SK-N-SH treated with all-trans-retinoic acid at 6 μM for 48 hours (cell line): ENCODE data around the gene TRAF7.

ENCODE experiments used
- ATAC-seq: fragments of 200-7000 bp; cut with Tn5 transposase; 3 replicates; pipeline ENCODE4 v1.9.1; 2020; ENCODE audit warnings: mild to moderate bottlenecking, moderate library complexity
- ARNTL ChIP-seq: fragments of 450-650 bp; formaldehyde crosslinking; IDR thresholded peaks from 2 replicates; pipeline ENCODE4 v1.5.0; 2020; ENCODE audit warnings: low read depth, mild to moderate bottlenecking, moderate library complexity, borderline replicate concordance
- BACH2 ChIP-seq: fragments of 250-450 bp; sonication (Bioruptor Pico); IDR thresholded peaks from 2 replicates; pipeline ENCODE4 v1.9.0; 2021; ENCODE audit warnings: mild to moderate bottlenecking, borderline replicate concordance
- CREB5 ChIP-seq: fragments of 250-450 bp; sonication (Bioruptor Pico); IDR thresholded peaks from 2 replicates; pipeline ENCODE4 v1.5.1; 2020; ENCODE audit warnings: low read depth, mild to moderate bottlenecking, moderate library complexity
- CSDC2 ChIP-seq: fragments of 250-450 bp; sonication (Bioruptor Pico); IDR thresholded peaks from 2 replicates; pipeline ENCODE4 v1.5.0; 2020; ENCODE audit warnings: mild to moderate bottlenecking, moderate library complexity
- CSRNP3 ChIP-seq: fragments of 250-450 bp; sonication (Bioruptor Pico); IDR thresholded peaks from 2 replicates; pipeline ENCODE4 v1.5.1; 2021; ENCODE audit warnings: mild to moderate bottlenecking, moderate library complexity
- ESRRG ChIP-seq: fragments of 250-450 bp; sonication (Bioruptor Pico); IDR thresholded peaks from 2 replicates; pipeline ENCODE4 v1.6.1; 2021; ENCODE audit warnings: mild to moderate bottlenecking
- OSR1 ChIP-seq: fragments of 250-450 bp; sonication (Bioruptor Pico); IDR thresholded peaks from 2 replicates; pipeline ENCODE4 v1.8.0; 2022; ENCODE audit warnings: moderate library complexity, mild to moderate bottlenecking, inconsistent platforms
- PATZ1 ChIP-seq: fragments of 250-450 bp; sonication (Bioruptor Pico); IDR thresholded peaks from 2 replicates; pipeline ENCODE4 v1.8.0; 2020; ENCODE audit warnings: mild to moderate bottlenecking, moderate library complexity, borderline replicate concordance
- POU6F1 ChIP-seq: fragments of 250-450 bp; sonication (Bioruptor Pico); IDR thresholded peaks from 2 replicates; pipeline ENCODE4 v1.8.0; 2021; ENCODE audit warnings: low read depth, mild to moderate bottlenecking, moderate library complexity, borderline replicate concordance
- PPARA ChIP-seq: fragments of 250-450 bp; sonication (Bioruptor Pico); IDR thresholded peaks from 2 replicates; pipeline ENCODE4 v1.5.0; 2020; ENCODE audit warnings: mild to moderate bottlenecking, borderline replicate concordance
- RARB ChIP-seq: fragments of 250-450 bp; sonication (Bioruptor Pico); IDR thresholded peaks from 2 replicates; pipeline ENCODE4 v1.8.0; 2021; ENCODE audit warnings: mild to moderate bottlenecking, moderate library complexity
- SNAI2 ChIP-seq: fragments of 250-450 bp; sonication (Bioruptor Pico); IDR thresholded peaks from 2 replicates; pipeline ENCODE4 v1.5.0; 2020; ENCODE audit warnings: mild to moderate bottlenecking, moderate library complexity
- TCF4 ChIP-seq: fragments of 250-450 bp; sonication (Bioruptor Pico); IDR thresholded peaks from 2 replicates; pipeline ENCODE4 v1.8.0; 2021; ENCODE audit warnings: mild to moderate bottlenecking, moderate library complexity, borderline replicate concordance
- TOX ChIP-seq: fragments of 250-450 bp; sonication (Bioruptor Pico); IDR thresholded peaks from 2 replicates; pipeline ENCODE4 v1.8.0; 2021; ENCODE audit warnings: mild to moderate bottlenecking, moderate library complexity, borderline replicate concordance
- TSHZ2 ChIP-seq: fragments of 250-450 bp; sonication (Bioruptor Pico); IDR thresholded peaks from 2 replicates; pipeline ENCODE4 v1.5.0; 2020; ENCODE audit warnings: mild to moderate bottlenecking, moderate library complexity
- ZC3H10 ChIP-seq: fragments of 250-450 bp; sonication (Bioruptor Pico); IDR thresholded peaks from 2 replicates; pipeline ENCODE4 v1.5.1; 2021; ENCODE audit warnings: mild to moderate bottlenecking, moderate library complexity
- ZFP3 ChIP-seq: fragments of 250-450 bp; sonication (Bioruptor Pico); IDR thresholded peaks from 2 replicates; pipeline ENCODE4 v1.5.0; 2020; ENCODE audit warnings: mild to moderate bottlenecking, moderate library complexity
- ZFP30 ChIP-seq: fragments of 450-650 bp; formaldehyde crosslinking; IDR thresholded peaks from 2 replicates; pipeline ENCODE4 v1.5.0; 2022; ENCODE audit warnings: mild to moderate bottlenecking, moderate library complexity
- ZNF565 ChIP-seq: fragments of 450-650 bp; formaldehyde crosslinking; conservative IDR thresholded peaks from 2 replicates; pipeline ENCODE4 v1.5.0; 2020; ENCODE audit warnings: low read depth, mild to moderate bottlenecking, moderate library complexity
- ZNF70 ChIP-seq: fragments of 450-650 bp; formaldehyde crosslinking; IDR thresholded peaks from 2 replicates; pipeline ENCODE4 v1.5.0; 2020; ENCODE audit warnings: mild to moderate bottlenecking, moderate library complexity
- ZNF8 ChIP-seq: fragments of 450-650 bp; formaldehyde crosslinking; IDR thresholded peaks from 2 replicates; pipeline ENCODE4 v1.5.0; 2020; ENCODE audit warnings: mild to moderate bottlenecking, moderate library complexity

Gene TRAF7

GRCh38 chr16:2179107-2179501 is 23.5 kb downstream of the TRAF7 start:
- no peak for ATAC-seq
- TF ChIP-seq TOX (no peak), CSDC2 (no peak), ZC3H10 (no peak), BACH2 (no peak), TCF4 (no peak), ESRRG (CRISPR knock-in tag) (no peak), OSR1 (CRISPR knock-in tag) (no peak), CSRNP3 (CRISPR knock-in tag) (no peak), ZNF8 (CRISPR knock-in tag) (no peak), POU6F1 (no peak), SNAI2 (CRISPR knock-in tag) (no peak), ZFP30 (CRISPR knock-in tag) (no peak), ZNF565 (no peak), ZFP3 (CRISPR knock-in tag) (no peak), PPARA (CRISPR knock-in tag) (no peak), CREB5 (CRISPR knock-in tag) (no peak), TSHZ2 (no peak), RARB (CRISPR knock-in tag) (no peak), ZNF70 (CRISPR knock-in tag) (no peak)

- TF ChIP-seq PPARA (CRISPR knock-in tag) (no peak), ZFP3 (CRISPR knock-in tag) (no peak), ESRRG (CRISPR knock-in tag) (no peak), ZNF565 (no peak), ZNF70 (CRISPR knock-in tag) (no peak), OSR1 (CRISPR knock-in tag) (no peak), ARNTL (CRISPR knock-in tag) (no peak), TOX (no peak), CSRNP3 (CRISPR knock-in tag) (no peak), POU6F1 (no peak), CREB5 (CRISPR knock-in tag) (no peak), ZC3H10 (no peak), CSDC2 (no peak), PATZ1 (CRISPR knock-in tag) (no peak), RARB (CRISPR knock-in tag) (no peak), ZNF8 (CRISPR knock-in tag) (no peak), BACH2 (no peak), SNAI2 (CRISPR knock-in tag) (no peak)
- no peak for ATAC-seq
Measured at GRCh38 chr16:2179576-2179975, 24.0 kb downstream of the TRAF7 start.
